GM19438 (cell line): ENCODE results near the gene SMIM44.
"Not testable (repeated sequence)": the region's sequence is repeated elsewhere in the genome, so short reads cannot be mapped to it uniquely, and the experiment has no call there.

ENCODE experiments used
- ATAC-seq: cut with Tn5 transposase; IDR thresholded peaks from one replicate; pipeline ENCODE4 v1.9.1; 2021; ENCODE audit warnings: low read depth; ENCODE audit not compliant: unreplicated experiment

The SMIM44 gene

DNA sequence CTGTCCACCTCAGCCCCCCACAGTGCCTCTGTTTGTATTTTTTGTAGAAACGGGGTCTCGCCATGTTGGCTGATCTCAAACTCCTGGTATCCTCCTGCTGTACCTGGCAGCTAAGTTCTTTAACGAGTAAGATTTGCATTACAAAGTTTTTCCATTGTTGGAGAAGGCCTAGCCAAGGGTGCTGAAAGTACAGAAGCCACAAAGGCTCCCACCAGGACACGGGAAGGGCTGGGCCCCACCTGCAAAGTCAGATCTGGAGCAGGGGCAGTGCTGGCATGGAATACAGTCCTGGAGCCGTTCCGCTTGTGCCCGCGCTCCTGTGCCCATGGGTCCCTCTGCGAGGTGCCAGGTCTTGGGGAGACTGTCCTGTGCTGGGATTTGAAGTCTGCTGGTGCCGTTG, 35.0 kb upstream of the SMIM44 start:
- no peak for ATAC-seq

GRCh38 chr19:3517638-3518037, 34.4 kb upstream of the SMIM44 start:
- no peak for ATAC-seq

DNA sequence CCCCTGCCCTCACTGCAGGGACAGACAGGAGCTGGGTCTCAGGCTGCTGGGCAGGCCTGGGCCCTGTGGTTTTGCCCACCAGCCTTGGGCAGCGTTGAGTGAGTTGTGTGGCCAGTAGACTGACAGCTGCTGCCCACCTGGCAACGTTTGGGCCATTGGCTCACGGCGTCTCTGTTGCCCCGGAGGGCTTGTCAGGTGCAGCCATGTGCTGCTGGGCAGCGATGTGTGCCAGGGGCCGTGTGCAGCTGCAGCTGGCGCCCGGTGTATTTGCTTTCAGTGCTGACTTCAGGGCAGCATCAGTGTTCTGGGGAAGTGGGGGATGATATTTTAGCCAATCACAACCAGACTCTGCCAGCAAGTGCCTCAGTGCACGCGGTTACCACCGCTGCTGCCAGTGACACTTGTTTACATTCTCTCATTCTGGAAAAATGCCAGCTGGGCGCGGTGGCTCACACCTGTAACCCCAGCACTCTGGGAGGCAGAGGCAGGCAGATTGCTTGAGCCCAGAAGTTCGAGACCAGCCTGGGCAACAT, 33.5 kb upstream of the SMIM44 start:
- no peak for ATAC-seq

DNA sequence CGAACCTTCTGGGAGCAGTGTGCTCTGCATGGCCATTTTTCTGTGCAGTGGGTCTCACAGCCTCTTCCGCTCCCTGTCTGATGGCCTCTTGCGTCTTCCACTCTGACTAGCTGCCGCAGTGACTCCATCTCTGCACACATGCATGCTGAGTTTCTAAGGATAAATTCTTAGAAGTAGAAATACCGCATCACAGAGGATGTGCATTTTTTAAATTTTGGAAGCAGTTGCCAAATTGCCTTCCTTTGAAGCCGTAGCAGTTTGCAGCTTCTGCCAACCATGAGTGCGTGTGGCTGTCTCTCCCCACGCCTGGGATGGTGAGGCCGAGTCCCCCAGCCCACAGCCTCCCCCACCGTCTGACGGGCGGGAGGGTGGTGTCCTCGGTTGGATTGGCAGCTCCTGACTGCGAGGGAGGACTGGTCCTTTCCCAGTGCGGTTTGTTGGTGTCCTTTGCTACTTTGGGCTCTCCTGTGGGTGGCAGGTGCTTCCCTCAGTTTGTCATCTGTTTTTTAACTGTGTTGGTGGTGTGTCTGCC, 32.7 kb upstream of the SMIM44 start:
- ATAC-seq, result no peak

- no peak for ATAC-seq
Observed at GRCh38 chr19:3514930-3515329, 31.7 kb upstream of the SMIM44 start.

- no peak for ATAC-seq
Observed at GRCh38 chr19:3513229-3514140, 30.2 kb upstream of the SMIM44 start.

- no peak for ATAC-seq
Observed at GRCh38 chr19:3512562-3513228, 29.5 kb upstream of the SMIM44 start.

DNA sequence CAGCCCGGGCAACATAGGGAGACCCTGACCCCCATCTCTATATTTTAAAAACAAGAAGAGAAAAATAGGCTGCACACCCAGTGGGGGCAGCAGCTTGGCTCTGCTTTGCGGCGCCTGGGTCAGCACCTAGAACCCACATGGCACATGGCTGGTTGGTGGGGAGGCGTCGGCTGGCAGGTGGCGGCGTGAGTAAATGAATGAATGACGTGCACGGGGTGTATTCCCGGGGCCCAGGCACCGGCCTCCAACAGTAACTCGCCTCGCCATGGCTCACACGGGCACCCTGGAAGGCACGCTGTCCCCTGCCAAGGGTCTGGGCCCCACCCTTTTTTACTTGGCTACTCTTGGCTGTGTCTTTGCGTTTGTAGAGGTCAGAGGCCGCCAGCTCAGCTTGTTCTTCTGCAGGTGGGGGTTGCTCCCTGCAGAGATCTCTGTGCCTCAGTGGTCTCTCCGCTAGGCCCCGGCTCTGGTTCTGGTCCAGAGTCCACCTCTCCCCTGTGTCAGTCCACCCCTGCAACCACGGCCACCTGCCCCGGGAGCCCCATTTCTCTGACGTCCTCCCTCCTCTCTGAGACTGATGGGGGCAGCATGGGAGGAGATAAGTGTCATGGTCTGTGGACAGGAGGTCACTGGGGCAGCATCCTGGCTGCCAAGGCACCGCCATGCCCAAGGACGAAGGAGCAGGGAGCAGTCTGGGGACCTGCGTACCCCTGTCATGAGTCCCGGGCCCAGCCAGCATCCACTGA, 28.4 kb upstream of the SMIM44 start:
- ATAC-seq, result no peak

DNA sequence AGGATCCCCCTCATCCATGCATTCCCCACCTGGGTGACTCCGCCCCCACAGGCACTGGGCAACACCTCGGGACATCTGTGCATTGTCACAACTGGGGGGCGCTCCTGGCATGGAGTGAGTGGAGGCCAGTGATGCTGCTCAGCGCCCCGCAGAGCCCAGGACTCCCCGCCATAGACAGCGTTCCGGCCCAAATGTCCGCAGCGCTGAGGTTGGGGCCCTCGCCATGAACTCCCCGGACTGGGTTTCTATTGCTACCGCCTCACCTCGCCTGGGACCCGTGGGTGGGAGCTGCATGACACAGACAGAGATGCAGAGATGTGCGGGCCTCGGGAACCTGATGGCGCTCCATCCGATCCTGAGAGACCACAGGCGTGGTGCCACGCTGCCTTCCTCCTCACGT, 27.5 kb upstream of the SMIM44 start:
- no peak for ATAC-seq

DNA sequence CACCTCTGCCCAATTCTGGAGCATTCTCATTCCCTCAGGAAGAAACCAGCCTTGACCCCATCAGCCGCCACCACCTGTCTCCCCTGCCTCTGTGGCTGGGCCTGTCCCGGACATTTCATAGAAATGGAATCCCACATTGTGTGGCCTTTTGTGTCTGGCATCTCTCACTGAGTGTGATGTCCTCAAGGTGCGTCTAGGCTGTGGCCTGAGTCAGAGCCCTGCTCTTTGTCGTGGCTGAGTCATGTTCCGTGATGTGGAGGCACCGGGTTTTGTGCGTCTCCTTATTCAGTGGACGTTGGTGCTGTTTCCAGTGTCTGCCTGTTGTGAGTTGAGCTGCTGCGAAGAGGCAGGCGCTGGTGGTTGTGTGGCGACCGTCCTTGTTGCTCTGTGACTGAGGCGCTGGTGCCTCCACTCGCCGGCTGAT, 26.3 kb upstream of the SMIM44 start:
- ATAC-seq, result no peak

DNA sequence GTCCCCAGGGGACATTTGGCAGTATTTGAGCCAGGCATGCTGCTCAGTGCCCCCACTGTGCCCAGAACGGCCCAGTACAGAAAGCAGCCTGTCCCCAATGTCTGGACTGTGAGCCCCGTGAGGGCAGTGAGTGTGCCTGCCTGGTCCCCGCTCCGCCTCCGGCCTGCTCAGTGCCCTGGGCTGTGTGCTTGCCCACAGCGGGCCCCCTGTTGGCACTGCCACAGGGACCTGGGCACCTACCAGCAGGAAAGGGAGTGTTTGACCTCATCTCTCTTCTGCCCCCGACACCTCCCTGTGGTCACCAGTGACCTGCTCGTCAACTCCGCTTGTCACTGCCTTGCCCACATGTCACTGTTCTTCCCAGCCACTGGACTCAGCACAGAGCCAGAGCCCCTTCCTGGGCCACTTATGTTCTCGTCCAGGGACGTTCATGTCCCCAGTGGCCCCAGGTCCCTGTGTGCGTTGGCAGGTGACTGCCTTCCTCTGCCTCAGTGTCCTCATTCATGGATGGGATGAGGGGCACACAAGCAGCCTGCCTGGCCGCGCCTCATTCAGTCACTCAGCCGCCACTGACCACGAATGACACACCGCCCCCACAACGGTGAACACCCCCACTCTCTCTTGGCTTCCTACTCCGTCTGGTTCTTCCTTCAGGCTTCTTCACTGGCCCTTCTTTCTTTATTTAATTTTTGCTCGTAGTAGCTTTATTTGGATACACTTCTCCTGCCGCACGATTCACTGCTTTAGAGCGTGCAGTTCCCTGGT, 25.7 kb upstream of the SMIM44 start:
- ATAC-seq, result no peak

GRCh38 chr19:3508121-3508661, 24.9 kb upstream of the SMIM44 start:
- ATAC-seq, result not testable (repeated sequence)

- ATAC-seq, result no peak
Observed at GRCh38 chr19:3507371-3508120, 24.3 kb upstream of the SMIM44 start.

DNA sequence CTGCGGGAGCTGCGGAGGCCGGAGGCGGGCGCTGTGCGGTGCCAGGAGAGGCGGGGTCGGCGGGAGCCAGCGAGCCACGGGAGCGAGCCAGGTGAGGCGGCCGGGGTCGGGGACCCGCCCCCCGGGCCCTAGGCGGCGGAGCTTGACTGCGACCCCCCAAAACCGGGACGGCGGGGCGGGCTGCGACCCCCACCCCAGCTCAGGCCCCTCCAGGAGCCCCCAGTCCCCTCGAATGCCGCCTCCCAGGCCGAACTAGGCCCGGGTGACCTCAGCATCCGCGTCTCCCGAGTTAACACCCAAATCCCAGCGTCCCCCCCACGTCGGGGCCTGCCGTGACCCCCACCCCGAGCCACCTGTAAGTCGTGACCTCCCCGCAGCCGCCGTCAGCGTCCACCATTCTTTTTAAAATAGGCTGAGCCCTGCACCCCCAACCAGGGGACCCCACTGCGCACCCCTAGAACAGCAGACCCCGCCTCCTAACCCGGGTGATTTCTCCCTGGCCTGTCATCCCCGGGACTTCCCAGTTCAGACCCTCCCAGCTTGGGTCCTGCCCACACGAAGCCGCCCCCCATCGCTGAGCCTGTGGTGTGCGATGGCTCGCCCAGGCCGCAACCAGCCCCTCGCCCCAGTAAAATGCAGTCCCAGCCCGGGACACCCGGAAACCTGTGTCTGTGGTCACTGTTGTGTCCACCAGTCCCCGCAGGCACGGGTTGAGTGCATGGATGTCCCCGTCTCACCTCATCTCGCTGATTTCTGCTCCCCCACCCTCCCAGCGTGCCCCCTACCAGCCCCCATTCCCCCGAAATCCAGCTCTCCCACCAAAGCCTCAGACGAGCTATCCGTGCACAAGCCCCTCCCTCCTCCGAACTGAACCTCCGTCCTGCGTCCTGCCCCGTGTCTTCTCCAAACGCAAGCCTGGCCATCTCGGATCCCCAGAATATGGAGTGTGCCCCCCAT, 23.4 kb upstream of the SMIM44 start:
- peak; percentile 3 for ATAC-seq

GRCh38 chr19:3505598-3506383, 22.6 kb upstream of the SMIM44 start, which contains the start of gene FZR1:
Gene FZR1, plus strand, starts transcription at chr19:3506311. Its CDS starts 16,679 bp downstream, at chr19:3522990.
- ATAC-seq, result peak; percentile 89

DNA sequence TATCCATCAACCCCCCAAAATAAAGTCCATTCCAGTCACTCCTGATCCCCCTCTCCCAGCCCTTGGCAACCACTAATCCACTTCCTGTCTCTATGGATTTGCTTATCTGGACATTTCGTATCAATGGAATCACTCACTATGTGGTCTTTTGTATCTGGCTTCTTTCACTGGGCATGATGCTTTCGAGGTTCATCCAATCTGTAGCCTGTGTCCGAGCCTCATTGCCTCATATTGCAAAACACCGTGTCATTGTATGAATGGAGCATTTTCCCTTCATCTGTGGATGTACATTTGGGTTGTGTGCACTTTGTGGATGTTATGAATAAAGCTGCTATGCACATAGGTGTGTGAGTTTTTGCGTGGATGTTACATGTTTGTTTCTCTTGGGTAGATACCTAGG, 21.5 kb upstream of the SMIM44 start:
- ATAC-seq, result no peak

GRCh38 chr19:3503036-3503572, 19.9 kb upstream of the SMIM44 start:
- no peak for ATAC-seq
